ENCODE measurements around the gene PLEKHO1.

DNA sequence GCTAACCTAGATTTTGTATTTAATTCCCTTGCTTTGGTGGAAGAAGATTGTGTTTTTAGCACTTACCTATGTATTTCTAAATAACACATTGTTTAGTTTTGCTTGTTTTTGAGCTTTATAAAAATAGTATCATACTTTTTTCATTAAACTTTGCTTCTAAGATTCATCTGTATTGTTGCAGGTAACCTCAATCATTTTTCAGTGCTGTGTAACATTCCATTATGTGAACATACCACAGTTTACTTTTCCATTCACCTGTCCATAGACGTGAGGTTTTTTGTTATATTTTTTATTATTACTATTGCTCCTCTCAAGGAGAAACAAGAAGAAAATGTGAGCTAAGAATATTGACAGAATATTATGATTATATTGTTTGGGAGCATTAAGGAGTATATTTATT lies 15.2 kb upstream of the PLEKHO1 start:
- TF ChIP-seq, protein P1, sequence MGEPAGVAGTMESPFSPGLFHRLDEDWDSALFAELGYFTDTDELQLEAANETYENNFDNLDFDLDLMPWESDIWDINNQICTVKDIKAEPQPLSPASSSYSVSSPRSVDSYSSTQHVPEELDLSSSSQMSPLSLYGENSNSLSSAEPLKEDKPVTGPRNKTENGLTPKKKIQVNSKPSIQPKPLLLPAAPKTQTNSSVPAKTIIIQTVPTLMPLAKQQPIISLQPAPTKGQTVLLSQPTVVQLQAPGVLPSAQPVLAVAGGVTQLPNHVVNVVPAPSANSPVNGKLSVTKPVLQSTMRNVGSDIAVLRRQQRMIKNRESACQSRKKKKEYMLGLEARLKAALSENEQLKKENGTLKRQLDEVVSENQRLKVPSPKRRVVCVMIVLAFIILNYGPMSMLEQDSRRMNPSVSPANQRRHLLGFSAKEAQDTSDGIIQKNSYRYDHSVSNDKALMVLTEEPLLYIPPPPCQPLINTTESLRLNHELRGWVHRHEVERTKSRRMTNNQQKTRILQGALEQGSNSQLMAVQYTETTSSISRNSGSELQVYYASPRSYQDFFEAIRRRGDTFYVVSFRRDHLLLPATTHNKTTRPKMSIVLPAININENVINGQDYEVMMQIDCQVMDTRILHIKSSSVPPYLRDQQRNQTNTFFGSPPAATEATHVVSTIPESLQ (CRISPR knock-in tag; IDR thresholded peaks at IDR 0.05) = no peak
- TF ChIP-seq, protein P2, sequence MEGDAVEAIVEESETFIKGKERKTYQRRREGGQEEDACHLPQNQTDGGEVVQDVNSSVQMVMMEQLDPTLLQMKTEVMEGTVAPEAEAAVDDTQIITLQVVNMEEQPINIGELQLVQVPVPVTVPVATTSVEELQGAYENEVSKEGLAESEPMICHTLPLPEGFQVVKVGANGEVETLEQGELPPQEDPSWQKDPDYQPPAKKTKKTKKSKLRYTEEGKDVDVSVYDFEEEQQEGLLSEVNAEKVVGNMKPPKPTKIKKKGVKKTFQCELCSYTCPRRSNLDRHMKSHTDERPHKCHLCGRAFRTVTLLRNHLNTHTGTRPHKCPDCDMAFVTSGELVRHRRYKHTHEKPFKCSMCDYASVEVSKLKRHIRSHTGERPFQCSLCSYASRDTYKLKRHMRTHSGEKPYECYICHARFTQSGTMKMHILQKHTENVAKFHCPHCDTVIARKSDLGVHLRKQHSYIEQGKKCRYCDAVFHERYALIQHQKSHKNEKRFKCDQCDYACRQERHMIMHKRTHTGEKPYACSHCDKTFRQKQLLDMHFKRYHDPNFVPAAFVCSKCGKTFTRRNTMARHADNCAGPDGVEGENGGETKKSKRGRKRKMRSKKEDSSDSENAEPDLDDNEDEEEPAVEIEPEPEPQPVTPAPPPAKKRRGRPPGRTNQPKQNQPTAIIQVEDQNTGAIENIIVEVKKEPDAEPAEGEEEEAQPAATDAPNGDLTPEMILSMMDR (IDR thresholded peaks at IDR 0.05) = no peak
- TF ChIP-seq ZBTB21 (CRISPR knock-in tag; IDR thresholded peaks at IDR 0.05; ENCODE audit: borderline replicate concordance) (no peak), KAT7 (CRISPR knock-in tag; IDR thresholded peaks at IDR 0.05; ENCODE audit: borderline replicate concordance) (no peak)
